Left lung (tissue), 10 donors: ENCODE data around the gene GRID1. TPM values are rescaled to one million over a fixed set of nuclear protein-coding genes. Genes with fewer than 3 reads are reported as not detected.

Experiments
- ATAC-seq: fragments of 200-7000 bp; cut with Tn5 transposase; one replicate; pipeline ENCODE4 v1.9.1; 2020; ENCODE audit warnings: moderate library complexity
- DNase-seq, 4 donors: peaks; one replicate each; pipeline ENCODE4 v3.0.0-alpha.2; 2013 to 2020
- H3K27ac ChIP-seq, 2 donors: fragments of 200-600 bp; sonication (generic) in 1 of 2; one replicate each; pipeline versions ENCODE4 v1.5.0 to v1.8.0; 2020 to 2021
- H3K27me3 ChIP-seq, 2 donors: fragments of 200-600 bp; sonication (generic) in 1 of 2; one replicate each; pipeline versions ENCODE4 v1.5.0 to v1.8.0; 2020 to 2021
- H3K36me3 ChIP-seq, 2 donors: fragments of 200-600 bp; sonication (generic) in 1 of 2; one replicate each; pipeline versions ENCODE4 v1.5.0 to v1.8.0; 2020 to 2021
- H3K4me1 ChIP-seq, 2 donors: fragments of 200-600 bp; one replicate each; pipeline ENCODE4 v1.8.0; 2021
- H3K4me3 ChIP-seq, 2 donors: fragments of 200-600 bp; sonication (generic) in 1 of 2; one replicate each; pipeline versions ENCODE4 v1.5.0 to v1.8.0; 2020 to 2021; ENCODE audit warnings: mild to moderate bottlenecking in 1 of 2
- H3K9me3 ChIP-seq, 2 donors: fragments of 200-600 bp; sonication (generic) in 1 of 2; one replicate each; pipeline versions ENCODE4 v1.5.0 to v1.8.0; 2020 to 2021
- intact Hi-C, 2 donors: fragments of 100-400 bp; cut with DNase I; formaldehyde crosslinking; loops; one replicate each; pipeline versions ENCODE4 v1.11.2 to v1.14.2; 2022
- polyA plus RNA-seq, 6 donors: library from polyadenylated mRNA; unstranded; fragments of 120-200 nt; gene quantifications; one replicate each; pipeline ENCODE4 v1.2.1, GENCODE V29; 2013; ENCODE audit not compliant: insufficient read length in 6 of 6
- total RNA-seq, 2 donors: library from RNA; stranded (reverse); fragmentation: NEBNext Ultra II Directional; extraction: Animal tissue kit (Norgen Biotek cat#: 25700); gene quantifications; one replicate each; pipeline ENCODE4 v1.2.1, GENCODE V29; 2021
- TF ChIP-seq, protein P1 (sequence below), 2 donors: fragments of 200-600 bp; sonication (generic) in 1 of 2; IDR thresholded peaks; one replicate each; pipeline versions ENCODE4 v1.5.0 to v1.8.0; 2021; ENCODE audit warnings: antibody characterized with exemption in 2 of 2
- donor health status: DM: no; HTN: yes; CAD: no.
- donor health status: DM: no; HTN: no; CAD: no.

GRID1 gene
- total and polyA plus RNA-seq, 8 donors: 0.81 to 2.6 (median 1.2) TPM

DNA sequence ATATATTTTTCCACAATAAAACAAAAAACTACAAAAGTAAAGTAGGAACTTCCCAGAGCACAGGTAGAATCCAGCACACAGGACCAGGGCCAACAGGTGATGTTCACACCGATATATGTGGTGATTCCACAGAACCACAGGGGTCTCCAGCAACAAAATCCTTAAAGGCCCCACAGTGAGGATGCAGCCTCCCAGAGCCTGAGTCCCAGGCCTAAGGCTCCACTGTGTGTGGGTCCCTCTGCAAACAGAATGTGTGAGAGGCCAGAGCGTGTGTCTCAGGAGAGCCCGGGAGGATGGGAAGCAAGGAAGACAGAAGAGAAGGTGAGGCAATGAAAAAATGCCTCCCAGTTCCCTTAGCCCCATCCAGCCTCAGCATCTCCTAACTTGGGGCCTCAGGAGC lies 173.9 kb downstream of the GRID1 start:
- no peaks in the 10 kb centered on the region for H3K4me1 ChIP-seq
- DNase-seq (no peak), ATAC-seq (no peak)
- H3K4me3 ChIP-seq: no peak overlapping the region
- no peaks in the 10 kb centered on the region for H3K36me3 ChIP-seq
- H3K9me3 ChIP-seq: no peaks in the 10 kb centered on the region
- intact Hi-C loops: no loop called here
- no peak overlapping the region for H3K27ac ChIP-seq
- H3K27me3 ChIP-seq: no peaks in the 10 kb centered on the region
- TF ChIP-seq, protein P1, sequence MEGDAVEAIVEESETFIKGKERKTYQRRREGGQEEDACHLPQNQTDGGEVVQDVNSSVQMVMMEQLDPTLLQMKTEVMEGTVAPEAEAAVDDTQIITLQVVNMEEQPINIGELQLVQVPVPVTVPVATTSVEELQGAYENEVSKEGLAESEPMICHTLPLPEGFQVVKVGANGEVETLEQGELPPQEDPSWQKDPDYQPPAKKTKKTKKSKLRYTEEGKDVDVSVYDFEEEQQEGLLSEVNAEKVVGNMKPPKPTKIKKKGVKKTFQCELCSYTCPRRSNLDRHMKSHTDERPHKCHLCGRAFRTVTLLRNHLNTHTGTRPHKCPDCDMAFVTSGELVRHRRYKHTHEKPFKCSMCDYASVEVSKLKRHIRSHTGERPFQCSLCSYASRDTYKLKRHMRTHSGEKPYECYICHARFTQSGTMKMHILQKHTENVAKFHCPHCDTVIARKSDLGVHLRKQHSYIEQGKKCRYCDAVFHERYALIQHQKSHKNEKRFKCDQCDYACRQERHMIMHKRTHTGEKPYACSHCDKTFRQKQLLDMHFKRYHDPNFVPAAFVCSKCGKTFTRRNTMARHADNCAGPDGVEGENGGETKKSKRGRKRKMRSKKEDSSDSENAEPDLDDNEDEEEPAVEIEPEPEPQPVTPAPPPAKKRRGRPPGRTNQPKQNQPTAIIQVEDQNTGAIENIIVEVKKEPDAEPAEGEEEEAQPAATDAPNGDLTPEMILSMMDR (IDR thresholded peaks at IDR 0.05): no peak

GRCh38 chr10:86192147-86192546 lies 174.4 kb downstream of the GRID1 start:
- Histone ChIP-seq H3K27me3 (no peaks in the 10 kb centered on the region), H3K27ac (no peak overlapping the region), H3K36me3 (no peaks in the 10 kb centered on the region), H3K4me1 (no peaks in the 10 kb centered on the region), H3K4me3 (no peak overlapping the region), H3K9me3 (no peaks in the 10 kb centered on the region)
- ATAC-seq (no peak), DNase-seq (no peak)
- TF ChIP-seq, protein P1 (IDR thresholded peaks at IDR 0.05): no peak
- intact Hi-C loops: no loop called here

DNA sequence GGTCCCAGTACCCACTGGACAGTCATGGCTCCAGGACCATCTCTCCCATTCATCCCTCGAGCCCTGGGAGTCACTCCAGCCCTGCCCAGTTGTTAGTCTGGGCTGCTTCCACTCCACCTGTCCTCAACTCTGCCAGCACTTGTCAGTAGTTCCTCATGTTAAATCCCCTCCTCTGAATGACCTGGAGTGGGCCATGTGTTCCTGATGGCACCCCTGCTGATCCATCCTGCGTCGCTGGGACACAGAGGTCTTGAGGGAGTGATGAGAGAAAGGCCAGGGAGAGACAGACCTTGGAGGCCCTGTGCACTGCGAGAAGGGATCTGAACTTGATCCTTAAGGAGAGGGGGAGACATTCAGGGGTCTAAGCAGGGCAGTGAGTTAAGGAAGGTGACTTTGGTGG lies 174.9 kb downstream of the GRID1 start:
- intact Hi-C loops: no loop called here
- Histone ChIP-seq H3K4me3 (no peak overlapping the region), H3K27me3 (no peaks in the 10 kb centered on the region), H3K9me3 (no peaks in the 10 kb centered on the region), H3K4me1 (no peaks in the 10 kb centered on the region), H3K36me3 (no peaks in the 10 kb centered on the region), H3K27ac (no peak overlapping the region)
- ATAC-seq (no peak), DNase-seq (no peak)
- TF ChIP-seq, protein P1 (IDR thresholded peaks at IDR 0.05): no peak

GRCh38 chr10:86191166-86191565 lies 175.4 kb downstream of the GRID1 start:
- Histone ChIP-seq H3K27me3 (no peaks in the 10 kb centered on the region), H3K4me3 (no peak overlapping the region), H3K27ac (no peak overlapping the region), H3K4me1 (no peaks in the 10 kb centered on the region), H3K36me3 (no peaks in the 10 kb centered on the region), H3K9me3 (no peaks in the 10 kb centered on the region)
- DNase-seq (no peak), ATAC-seq (no peak)
- intact Hi-C loops: no loop called here
- TF ChIP-seq, protein P1 (IDR thresholded peaks at IDR 0.05): no peak

GRCh38 chr10:86190291-86190690 lies 176.3 kb downstream of the GRID1 start:
- Histone ChIP-seq H3K36me3 (no peaks in the 10 kb centered on the region), H3K4me1 (no peaks in the 10 kb centered on the region), H3K27me3 (no peaks in the 10 kb centered on the region), H3K27ac (no peak overlapping the region), H3K4me3 (no peak overlapping the region), H3K9me3 (no peaks in the 10 kb centered on the region)
- DNase-seq (no peak), ATAC-seq (no peak)
- TF ChIP-seq, protein P1 (IDR thresholded peaks at IDR 0.05): no peak
- intact Hi-C loops: no loop called here
